PFSK-1 (cell line): Measurements from ENCODE around the gene CUL7.

ENCODE experiments used
- FOXP2 ChIP-seq: optimal IDR thresholded peaks from 2 replicates; pipeline ENCODE3; 2011; ENCODE audit warnings: borderline replicate concordance, control low read depth, inconsistent platforms; ENCODE audit not compliant: insufficient read depth; ENCODE audit errors: extremely low read length, extremely low read depth
- POLR2AphosphoS5 ChIP-seq: IDR thresholded peaks from 2 replicates; pipeline ENCODE4 v1.6.1; 2012; ENCODE audit warnings: low read depth, mild to moderate bottlenecking, control low read depth, low read length, moderate library complexity
- REST ChIP-seq, 2 experiments: IDR thresholded peaks; 2 replicates each; pipeline versions ENCODE4 v1.6.1 to v1.8.0; 2011 to 2012; ENCODE audit warnings: low read depth in 2 of 2, low read length in 2 of 2, control low read depth in 1 of 2, inconsistent platforms in 1 of 2, mild to moderate bottlenecking in 1 of 2, moderate library complexity in 1 of 2; ENCODE audit not compliant: insufficient read depth in 1 of 2

GRCh38 chr6:43043310-43043709, 10.3 kb downstream of the CUL7 start:
- TF ChIP-seq REST (IDR thresholded peaks at IDR 0.05; ENCODE audit: insufficient read depth in 1 of 2, low read depth in 2 of 2, low read length in 2 of 2) = no peak
- TF ChIP-seq FOXP2 = no peak
- TF ChIP-seq POLR2AphosphoS5 = no peak
